Fibroblast of the conjunctiva (primary cell): ENCODE data around the gene NGF.

ENCODE experiments used
- DNase-seq: peaks from one replicate; pipeline ENCODE4 v3.0.0-alpha.2; 2010; ENCODE audit warnings: low read depth

NGF gene

DNA sequence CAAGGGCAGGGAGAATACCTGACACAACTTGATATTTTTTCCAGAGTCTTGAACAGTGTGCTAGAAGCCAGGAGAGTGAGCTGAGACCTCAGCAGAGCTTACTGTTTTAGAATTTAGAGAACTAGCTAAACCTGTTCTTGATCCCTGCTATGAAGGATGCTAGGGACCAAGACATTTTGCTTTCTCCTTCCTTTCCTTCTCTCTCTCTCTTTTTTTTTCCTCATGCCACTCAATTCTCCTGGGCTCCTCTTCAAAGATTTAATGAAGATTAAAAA, 99.0 kb downstream of the NGF start:
- DNase-seq = no peak

DNA sequence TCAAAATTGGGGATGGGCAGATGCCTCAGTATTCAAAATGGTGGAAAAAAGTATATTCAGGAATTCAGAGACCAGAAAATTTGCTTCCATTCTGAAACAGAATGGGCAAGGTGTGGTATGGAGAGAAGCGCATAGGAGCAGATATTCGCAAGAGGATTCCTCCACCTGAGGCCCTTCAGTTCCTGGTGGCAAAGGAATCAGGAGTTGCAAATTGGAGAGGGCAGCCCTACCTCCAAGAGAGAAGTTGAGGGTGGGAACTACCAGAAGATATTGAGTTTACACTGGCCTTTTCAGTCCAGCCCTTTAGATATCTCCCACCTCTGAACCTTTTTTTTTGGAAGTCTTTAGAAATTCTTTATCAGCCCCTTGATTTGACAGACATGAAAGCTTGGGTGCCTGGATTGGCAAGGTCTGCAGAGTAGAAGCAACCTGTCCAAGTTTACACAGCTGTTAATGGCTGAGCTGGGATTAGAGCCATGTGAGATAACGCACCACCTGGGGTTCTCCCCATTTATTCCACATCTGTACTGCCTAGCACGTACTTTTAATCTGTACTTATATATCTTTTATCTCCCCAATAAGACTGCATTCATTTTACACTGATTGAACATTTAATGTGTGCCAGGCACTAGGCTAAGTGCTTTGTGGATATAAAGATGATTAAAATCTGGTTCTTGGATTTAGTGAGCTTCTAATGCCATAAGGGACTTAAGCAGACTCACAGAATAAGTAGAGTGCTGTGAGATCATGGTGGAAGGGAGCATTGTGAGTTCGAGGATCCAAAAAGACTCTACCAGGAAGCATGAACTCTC, 99.5 kb downstream of the NGF start:
- no peak for DNase-seq

DNA sequence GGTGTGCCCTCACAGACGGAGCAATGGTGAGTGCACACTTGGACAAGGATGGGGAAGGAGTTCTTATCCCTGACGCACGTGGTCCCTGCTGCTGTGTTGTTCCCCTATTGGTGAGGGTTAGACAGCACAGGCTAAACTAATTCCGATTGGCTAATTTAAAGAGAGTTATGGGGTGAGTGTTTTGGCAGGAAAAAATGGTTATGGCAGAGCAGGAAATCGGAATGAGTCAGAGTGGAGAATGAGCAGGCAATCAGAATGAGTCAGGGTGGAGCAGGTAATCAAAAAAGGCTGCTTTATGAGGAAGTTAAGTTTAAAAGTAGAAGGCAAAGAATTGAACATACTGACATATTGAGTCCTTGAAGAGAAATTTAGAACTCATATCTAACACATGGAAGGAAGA, 100.5 kb downstream of the NGF start:
- no peak for DNase-seq

DNA sequence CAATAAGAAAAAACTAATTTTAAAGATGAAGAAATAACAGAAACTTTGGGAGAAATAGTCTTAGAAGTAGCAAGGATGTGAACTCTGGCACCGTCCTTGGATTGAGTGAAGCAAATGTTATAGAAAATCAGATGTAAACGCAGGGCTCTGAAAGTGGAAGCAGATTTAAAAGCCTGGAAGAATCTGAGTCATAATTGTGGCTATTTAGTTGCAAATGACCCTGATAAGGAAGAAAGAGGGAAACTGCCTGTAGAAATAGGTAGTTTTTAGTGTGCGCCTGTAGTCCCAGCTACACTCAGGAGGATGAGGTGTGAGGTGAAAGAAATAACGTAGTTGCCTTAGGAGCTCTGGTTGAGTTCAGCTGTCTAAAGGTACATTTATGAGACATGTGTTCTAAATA, 101.0 kb downstream of the NGF start:
- DNase-seq = no peak
